Fibroblast of lung (primary cell): ENCODE data around the gene PMM2.

ENCODE experiments used
- EZH2 ChIP-seq: IDR thresholded peaks from 2 replicates; pipeline ENCODE4 v1.5.1; 2012; ENCODE audit warnings: low read length, control low read depth, mild to moderate bottlenecking; ENCODE audit errors: missing control alignments
- TF ChIP-seq, protein P1 (sequence below), 2 donors: IDR thresholded peaks in 1 of 2; conservative IDR thresholded peaks in 1 of 2; 1 replicate in 1 of 2; 2 replicates in 1 of 2; pipeline ENCODE4 v1.5.1; 2011 to 2012; ENCODE audit warnings: low read length in 2 of 2, control low read depth in 1 of 2, inconsistent platforms in 1 of 2, low read depth in 1 of 2, mild to moderate bottlenecking in 1 of 2

DNA sequence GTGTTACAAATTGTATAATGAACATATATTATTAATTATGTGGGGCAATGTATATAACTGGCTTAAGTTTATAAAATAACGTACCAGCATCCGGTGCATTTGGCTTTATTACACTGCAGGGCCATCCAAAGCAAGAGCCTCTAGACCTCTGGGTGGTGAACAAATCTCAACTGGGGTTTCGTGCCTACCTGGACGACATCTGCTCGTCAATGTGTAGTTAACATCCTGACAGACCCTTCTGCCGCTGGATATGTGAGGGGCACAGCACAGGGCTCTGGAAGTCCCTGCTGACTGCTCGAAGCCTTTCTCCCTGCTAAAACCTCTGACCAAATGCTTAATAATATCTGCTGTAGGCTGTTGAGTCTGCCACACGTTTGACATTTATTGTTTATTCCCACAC is 2.5 kb upstream of the PMM2 start:
- TF ChIP-seq, protein P1, sequence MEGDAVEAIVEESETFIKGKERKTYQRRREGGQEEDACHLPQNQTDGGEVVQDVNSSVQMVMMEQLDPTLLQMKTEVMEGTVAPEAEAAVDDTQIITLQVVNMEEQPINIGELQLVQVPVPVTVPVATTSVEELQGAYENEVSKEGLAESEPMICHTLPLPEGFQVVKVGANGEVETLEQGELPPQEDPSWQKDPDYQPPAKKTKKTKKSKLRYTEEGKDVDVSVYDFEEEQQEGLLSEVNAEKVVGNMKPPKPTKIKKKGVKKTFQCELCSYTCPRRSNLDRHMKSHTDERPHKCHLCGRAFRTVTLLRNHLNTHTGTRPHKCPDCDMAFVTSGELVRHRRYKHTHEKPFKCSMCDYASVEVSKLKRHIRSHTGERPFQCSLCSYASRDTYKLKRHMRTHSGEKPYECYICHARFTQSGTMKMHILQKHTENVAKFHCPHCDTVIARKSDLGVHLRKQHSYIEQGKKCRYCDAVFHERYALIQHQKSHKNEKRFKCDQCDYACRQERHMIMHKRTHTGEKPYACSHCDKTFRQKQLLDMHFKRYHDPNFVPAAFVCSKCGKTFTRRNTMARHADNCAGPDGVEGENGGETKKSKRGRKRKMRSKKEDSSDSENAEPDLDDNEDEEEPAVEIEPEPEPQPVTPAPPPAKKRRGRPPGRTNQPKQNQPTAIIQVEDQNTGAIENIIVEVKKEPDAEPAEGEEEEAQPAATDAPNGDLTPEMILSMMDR (conservative IDR thresholded peaks at IDR 0.05 in 1 of 2, IDR thresholded peaks at IDR 0.05 in 1 of 2; ENCODE audit: low read depth in 1 of 2, low read length in 2 of 2): no peak
- TF ChIP-seq EZH2: no peak
